C4-2B (cell line): Measurements from ENCODE around the gene FOXK1.

ENCODE experiments used
- ZFX ChIP-seq: fragments of 450-650 bp; IDR thresholded peaks from 2 replicates; pipeline ENCODE4 v1.6.1; 2017
- TF ChIP-seq, protein P1 (sequence below): fragments of 450-650 bp; conservative IDR thresholded peaks from 2 replicates; pipeline ENCODE4 v1.5.1; 2017; ENCODE audit warnings: mild to moderate bottlenecking

DNA sequence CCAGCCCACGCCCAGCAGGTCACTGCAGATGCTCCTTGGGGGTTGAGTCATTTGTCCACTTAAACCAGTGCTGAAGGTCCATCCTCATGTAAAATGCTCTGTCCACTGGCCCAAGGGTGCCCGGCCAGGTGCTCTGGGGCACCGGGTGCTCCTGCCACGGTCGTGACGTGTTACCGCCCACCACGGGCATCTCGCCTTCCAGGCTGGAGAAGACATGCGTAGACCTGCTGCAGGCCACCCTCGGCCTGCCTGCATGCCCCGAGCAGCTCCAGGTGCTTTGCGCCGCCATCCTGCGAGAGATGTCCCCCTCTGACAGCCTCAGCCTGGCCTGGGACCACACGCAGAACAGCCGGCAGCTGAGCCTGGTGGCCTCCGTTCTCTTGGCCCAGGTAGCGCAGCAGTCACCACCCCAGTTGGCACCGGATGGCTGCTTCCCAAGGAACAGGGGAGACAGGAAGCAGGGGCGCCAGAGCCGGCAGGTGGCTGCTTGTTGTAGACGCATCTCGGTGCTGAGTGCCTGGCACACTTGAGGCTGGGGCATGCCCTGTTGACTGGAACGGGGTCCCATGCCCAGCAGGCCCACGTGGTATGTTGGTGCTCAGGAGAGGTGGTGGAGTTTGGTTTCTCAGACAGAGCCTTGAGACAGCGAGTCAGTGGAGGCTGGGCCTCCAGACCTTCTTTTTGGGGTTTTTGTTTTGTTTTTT, 99.4 kb downstream of the FOXK1 start:
- TF ChIP-seq ZFX = no peak
- TF ChIP-seq, protein P1, sequence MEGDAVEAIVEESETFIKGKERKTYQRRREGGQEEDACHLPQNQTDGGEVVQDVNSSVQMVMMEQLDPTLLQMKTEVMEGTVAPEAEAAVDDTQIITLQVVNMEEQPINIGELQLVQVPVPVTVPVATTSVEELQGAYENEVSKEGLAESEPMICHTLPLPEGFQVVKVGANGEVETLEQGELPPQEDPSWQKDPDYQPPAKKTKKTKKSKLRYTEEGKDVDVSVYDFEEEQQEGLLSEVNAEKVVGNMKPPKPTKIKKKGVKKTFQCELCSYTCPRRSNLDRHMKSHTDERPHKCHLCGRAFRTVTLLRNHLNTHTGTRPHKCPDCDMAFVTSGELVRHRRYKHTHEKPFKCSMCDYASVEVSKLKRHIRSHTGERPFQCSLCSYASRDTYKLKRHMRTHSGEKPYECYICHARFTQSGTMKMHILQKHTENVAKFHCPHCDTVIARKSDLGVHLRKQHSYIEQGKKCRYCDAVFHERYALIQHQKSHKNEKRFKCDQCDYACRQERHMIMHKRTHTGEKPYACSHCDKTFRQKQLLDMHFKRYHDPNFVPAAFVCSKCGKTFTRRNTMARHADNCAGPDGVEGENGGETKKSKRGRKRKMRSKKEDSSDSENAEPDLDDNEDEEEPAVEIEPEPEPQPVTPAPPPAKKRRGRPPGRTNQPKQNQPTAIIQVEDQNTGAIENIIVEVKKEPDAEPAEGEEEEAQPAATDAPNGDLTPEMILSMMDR = no peak
